GM18520 (cell line): ENCODE measurements around the gene VWA7.

Source experiments
- ATAC-seq: cut with Tn5 transposase; IDR thresholded peaks from one replicate; pipeline ENCODE4 v1.9.1; 2021; ENCODE audit not compliant: unreplicated experiment

VWA7 gene

GRCh38 chr6:31732029-31732428 lies 45.1 kb downstream of the VWA7 start:
- ATAC-seq = no peak

- no peak for ATAC-seq
These were observed 46.5 kb downstream of the VWA7 start for GRCh38 chr6:31730631-31731086.

- ATAC-seq = no peak
These were observed 47.0 kb downstream of the VWA7 start for GRCh38 chr6:31729979-31730630.

- no peak for ATAC-seq
These were observed 47.6 kb downstream of the VWA7 start for GRCh38 chr6:31729515-31729978.

DNA sequence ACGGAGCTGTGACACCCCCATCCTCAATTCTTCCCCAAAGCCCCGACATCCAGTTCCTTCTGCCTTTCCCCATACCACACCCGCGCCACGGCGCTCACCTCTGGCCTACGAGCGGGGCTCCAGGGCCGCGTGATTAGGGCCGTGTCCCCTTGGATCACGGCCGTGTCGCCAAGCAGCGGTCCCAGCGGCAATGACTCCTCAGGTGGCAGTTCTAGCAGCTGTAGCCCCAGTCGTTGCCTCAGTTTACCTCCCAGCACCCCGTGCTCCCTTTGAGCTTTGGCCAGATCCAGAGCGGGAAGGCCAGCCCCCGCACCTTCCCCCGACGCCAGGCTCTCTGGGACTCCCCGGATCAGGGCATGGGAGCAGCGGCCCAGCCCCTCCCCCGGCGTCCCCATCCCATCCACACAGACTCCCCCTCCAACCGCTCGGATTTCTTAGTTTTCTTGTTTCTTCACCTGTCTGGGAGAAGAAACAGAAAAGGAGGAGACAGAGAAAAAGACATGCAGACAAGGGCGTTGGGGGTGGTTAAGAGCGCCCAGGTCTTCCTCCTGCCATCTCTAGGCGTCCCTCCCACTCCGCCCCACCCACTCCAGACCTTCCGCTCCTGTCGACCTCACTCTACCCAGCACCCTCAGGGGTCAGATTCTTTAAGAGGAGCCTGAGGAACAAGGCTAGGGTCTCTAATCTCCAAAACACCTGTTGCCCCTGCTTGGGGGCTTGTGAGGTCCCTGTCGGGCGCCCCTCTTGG lies 48.2 kb downstream of the VWA7 start, which contains the start of gene DDAH2:
Gene DDAH2 (minus strand): TSS at position 533 of the 748 bp plus-strand sequence. CDS start 138 bp downstream, at position 395.
- no peak for ATAC-seq

- no peak for ATAC-seq
These were observed 49.1 kb downstream of the VWA7 start for GRCh38 chr6:31727717-31728671.

DNA sequence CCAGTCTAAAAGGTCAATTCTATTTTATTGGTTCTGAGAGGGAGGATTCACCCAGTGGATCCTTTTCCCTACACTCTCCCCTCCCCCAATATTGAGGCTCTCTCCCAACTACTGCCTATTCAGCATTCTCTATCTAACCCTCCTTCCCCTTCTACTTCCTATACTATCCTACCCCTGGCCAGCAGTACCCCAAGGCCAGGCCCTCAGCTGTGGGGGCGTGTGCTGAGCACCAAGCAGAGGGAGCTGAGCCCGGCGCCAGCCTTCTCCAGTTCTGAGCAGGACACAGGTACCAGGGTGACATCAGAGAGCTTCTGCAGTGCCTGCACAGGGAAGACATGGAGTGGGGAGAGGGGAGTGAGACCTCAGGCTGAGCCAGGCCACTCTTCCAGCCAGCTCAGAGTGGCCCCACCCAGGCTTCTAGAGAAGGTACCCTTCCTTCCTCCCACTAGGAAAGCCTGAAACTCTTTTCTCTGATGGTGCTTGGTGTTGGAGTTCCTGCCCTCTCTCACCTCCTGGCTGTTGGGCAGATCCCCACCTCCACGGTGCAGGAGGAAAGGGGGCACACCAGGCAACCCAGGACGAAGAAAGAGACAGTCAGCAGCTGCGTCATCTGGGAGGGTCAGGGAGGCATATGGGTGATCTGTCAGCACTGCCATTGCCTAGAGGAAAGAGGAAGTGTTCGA lies 50.0 kb downstream of the VWA7 start:
- no peak for ATAC-seq

- no peak for ATAC-seq
These were observed 51.4 kb downstream of the VWA7 start for GRCh38 chr6:31725502-31726350.

GRCh38 chr6:31723980-31724691 lies 53.0 kb downstream of the VWA7 start:
- ATAC-seq = no peak

GRCh38 chr6:31723245-31723979 lies 53.7 kb downstream of the VWA7 start, which contains the start of gene MPIG6B:
Gene MPIG6B (plus strand): TSS chr6:31723373. CDS start chr6:31723384, 11 bp downstream.
- no peak for ATAC-seq

GRCh38 chr6:31722173-31722572 lies 55.0 kb downstream of the VWA7 start:
- ATAC-seq = no peak

DNA sequence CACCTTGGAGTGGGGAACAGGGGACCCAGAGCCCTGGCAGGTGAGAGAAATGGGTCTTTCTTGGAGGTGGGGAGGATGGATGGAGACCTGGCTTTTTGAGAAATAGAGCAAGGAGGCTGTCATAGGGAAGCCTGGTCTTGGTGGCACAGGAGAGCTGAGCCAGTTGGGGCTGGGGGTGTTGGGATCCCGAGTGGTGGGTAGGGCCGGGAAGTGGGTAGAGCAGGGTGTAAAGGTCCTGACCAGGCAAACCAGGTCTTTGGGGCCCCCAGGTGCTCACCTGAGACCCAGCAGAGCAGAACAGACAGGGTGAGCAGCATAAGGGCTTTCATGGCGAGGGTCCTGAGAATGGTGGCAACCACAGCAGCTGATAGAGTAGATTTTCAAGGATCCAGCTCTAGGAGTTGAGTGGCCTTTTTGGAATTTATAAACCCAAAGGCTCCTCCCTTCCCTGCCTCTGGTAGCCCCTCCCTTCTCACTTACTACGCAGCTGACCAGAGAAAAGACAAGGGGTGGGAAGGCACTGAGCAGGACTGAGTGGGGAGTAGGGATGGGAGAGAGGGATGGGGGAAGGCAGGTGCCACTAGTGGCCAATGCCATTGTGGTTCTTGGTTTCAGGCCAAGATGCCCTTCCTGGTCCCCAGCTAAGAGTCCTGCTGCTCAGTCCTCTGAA lies 55.6 kb downstream of the VWA7 start, which contains the start of gene LY6G6C:
Gene LY6G6C (minus strand): TSS at position 396 of the 670 bp plus-strand sequence. CDS start 67 bp downstream, at position 329.
- ATAC-seq = no peak

DNA sequence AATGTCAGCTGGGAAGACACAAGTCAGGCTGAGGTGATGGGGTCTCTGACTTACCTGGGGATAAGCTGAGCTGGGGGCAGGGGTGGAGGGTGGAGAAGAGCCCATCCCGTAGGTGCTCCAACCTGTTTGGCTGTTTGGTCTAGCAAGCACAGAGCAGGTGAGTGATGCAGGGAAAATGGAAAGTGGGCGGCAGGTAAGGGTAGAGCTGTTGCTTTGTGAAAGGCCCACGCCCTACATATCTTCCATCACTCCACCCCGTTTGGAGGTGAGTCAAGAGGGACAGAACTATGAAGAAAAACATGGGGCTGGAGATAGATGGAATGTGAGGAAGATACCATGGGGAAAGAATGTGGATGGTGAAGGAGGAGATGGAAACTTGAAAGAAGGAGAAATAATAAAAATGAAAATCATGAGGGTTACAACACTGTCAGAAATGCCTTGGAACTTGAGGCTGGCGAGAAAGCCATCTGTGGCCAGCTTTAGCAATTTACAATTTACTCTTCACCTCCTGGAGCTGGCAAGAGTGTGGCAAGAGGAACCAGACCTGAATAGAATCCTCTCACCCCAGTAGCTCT lies 56.8 kb downstream of the VWA7 start:
- no peak for ATAC-seq

- ATAC-seq = no peak
These were observed 58.1 kb downstream of the VWA7 start for GRCh38 chr6:31719001-31719400.

GRCh38 chr6:31718265-31718664 lies 58.9 kb downstream of the VWA7 start:
- ATAC-seq = no peak

GRCh38 chr6:31717499-31718222 lies 59.5 kb downstream of the VWA7 start:
- ATAC-seq = no peak
